ENCODE results near the gene PRDM16. TPM values are rescaled to one million over a fixed set of nuclear protein-coding genes. Genes with fewer than 3 reads are reported as not detected.

Gene PRDM16
- total RNA-seq, 1 experiment from 2014 or later: 1.4 TPM

- DNase-seq: no peak
- no peaks in the 10 kb centered on the region for H3K27me3 ChIP-seq
These were observed 48.9 kb downstream of the PRDM16 start for GRCh38 chr1:3117879-3118278.

GRCh38 chr1:3119061-3119460 is 50.1 kb downstream of the PRDM16 start:
- H3K4me1 ChIP-seq: no peaks in the 10 kb centered on the region
- no peaks in the 10 kb centered on the region for H3K9me3 ChIP-seq (replicated peaks)
- no peak overlapping the region for H3K4me3 ChIP-seq
- H3K27me3 ChIP-seq: no peaks in the 10 kb centered on the region
- no peaks in the 10 kb centered on the region for H3K36me3 ChIP-seq
- H3K27ac ChIP-seq: no peak overlapping the region
- no peak for DNase-seq

More at GRCh38 chr1:3117879-3118278, 48.9 kb downstream of the PRDM16 start:
- Histone ChIP-seq H3K36me3 (no peaks in the 10 kb centered on the region), H3K4me3 (no peak overlapping the region), H3K4me1 (no peaks in the 10 kb centered on the region), H3K27ac (no peak overlapping the region), H3K9me3 (replicated peaks) (no peaks in the 10 kb centered on the region)

DNA sequence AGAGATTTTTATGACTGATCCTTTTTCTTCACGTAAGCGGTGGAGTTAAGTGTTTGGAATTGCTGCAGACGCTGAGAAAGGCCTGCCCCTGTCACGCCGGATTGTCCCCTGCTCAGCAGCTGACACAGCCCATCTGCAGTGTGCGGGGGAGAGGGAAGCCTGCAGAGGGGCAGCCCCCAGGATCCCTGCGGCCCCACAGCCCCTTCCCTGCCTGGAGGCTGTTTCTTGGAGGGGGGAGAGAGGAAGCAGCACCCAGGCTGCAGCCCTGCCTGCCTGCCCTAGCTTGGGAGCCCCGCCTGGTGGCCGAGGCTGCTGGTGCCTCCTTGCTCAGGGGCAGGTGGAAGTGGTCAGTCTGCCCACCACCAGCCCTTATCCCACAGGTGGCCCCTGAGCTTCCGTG is 50.7 kb downstream of the PRDM16 start:
- Histone ChIP-seq H3K4me3 (no peak overlapping the region), H3K9me3 (replicated peaks) (no peaks in the 10 kb centered on the region)

DNA sequence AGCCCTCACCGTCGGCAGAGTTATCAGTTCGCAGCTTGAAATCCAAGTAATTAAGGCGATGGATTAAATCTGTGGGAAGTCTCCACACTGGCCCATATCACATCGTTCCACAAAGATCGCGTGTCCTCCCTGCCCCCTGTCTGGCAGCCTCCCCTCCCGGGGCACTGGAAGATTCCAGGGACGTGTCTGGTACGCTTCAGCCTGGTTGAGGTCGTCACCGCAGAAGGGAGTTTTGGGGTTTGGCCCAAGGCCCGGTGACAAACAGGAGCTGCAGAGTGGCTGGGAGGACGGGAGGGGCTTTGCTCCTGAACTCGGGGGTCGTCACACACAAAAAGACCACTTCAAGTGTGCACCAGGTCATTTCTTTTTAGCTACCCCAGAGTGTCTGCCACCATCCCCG is 51.1 kb downstream of the PRDM16 start:
- H3K27me3 ChIP-seq: no peaks in the 10 kb centered on the region
- H3K4me1 ChIP-seq: no peaks in the 10 kb centered on the region
- no peak for DNase-seq
- no peaks in the 10 kb centered on the region for H3K9me3 ChIP-seq (replicated peaks)
- no peak overlapping the region for H3K4me3 ChIP-seq
- H3K36me3 ChIP-seq: no peaks in the 10 kb centered on the region
- no peak overlapping the region for H3K27ac ChIP-seq

More for the DNA sequence above, 50.7 kb downstream of the PRDM16 start:
- H3K27me3 ChIP-seq: no peaks in the 10 kb centered on the region
- H3K27ac ChIP-seq: no peak overlapping the region
- no peaks in the 10 kb centered on the region for H3K4me1 ChIP-seq
- no peaks in the 10 kb centered on the region for H3K36me3 ChIP-seq
- DNase-seq: peak; percentile 18 to 36

- no peak overlapping the region for H3K27ac ChIP-seq
- no peaks in the 10 kb centered on the region for H3K27me3 ChIP-seq
- H3K36me3 ChIP-seq: no peaks in the 10 kb centered on the region
- H3K9me3 ChIP-seq (replicated peaks): no peaks in the 10 kb centered on the region
- H3K4me3 ChIP-seq: no peak overlapping the region
- no peaks in the 10 kb centered on the region for H3K4me1 ChIP-seq
- DNase-seq: no peak
These were observed 52.0 kb downstream of the PRDM16 start for GRCh38 chr1:3120994-3121393.

DNA sequence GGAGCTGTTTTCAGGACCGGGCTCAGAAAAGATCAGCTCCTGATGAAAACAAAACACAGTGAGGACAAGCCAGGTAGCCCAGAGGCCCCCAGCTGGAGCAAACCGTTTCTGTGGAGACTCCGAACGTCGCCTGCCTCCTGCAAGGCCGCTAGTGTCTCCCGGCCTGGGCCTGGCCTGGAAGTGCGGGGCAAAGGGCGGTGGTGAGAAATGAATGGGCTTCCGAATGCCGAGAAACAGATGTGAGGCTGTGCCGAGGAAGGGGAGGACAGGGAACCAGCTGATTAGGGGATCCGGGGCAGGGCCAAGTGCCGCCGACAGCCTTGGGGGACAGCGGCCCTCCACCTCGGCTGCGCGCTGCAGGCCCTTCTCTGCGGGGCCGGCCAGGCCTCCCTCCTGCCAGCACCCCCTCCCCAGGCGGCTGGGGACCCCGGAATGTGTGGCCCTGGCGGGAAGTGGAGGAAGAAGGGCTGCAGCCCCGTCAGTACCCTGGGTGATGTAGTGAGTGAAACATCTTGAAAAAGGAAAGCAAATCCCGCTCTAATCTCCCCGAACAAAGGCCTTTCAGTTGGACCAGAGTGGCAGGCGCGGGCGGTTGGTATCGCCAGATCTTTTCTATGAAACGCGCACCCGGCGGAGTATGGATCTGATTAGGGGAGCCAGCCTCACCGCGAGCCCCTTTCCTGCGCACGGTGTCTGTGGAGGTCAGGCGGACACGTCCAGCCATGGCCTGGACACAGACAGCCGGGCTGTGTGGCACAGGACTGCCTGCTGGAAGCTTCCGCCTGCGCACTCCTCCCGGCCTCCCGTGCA is 52.6 kb downstream of the PRDM16 start:
- no peaks in the 10 kb centered on the region for H3K36me3 ChIP-seq
- H3K27ac ChIP-seq: no peak overlapping the region
- no peaks in the 10 kb centered on the region for H3K9me3 ChIP-seq (replicated peaks)
- DNase-seq: no peak
- no peaks in the 10 kb centered on the region for H3K4me1 ChIP-seq
- H3K4me3 ChIP-seq: no peak overlapping the region
- H3K27me3 ChIP-seq: no peaks in the 10 kb centered on the region

- no peak for DNase-seq
- H3K4me1 ChIP-seq: no peaks in the 10 kb centered on the region
- H3K4me3 ChIP-seq: no peak overlapping the region
- H3K27me3 ChIP-seq: no peaks in the 10 kb centered on the region
- H3K27ac ChIP-seq: no peak overlapping the region
- no peaks in the 10 kb centered on the region for H3K9me3 ChIP-seq (replicated peaks)
- no peaks in the 10 kb centered on the region for H3K36me3 ChIP-seq
These were observed 53.3 kb downstream of the PRDM16 start for GRCh38 chr1:3122311-3122710.

GRCh38 chr1:3124246-3124645 is 55.2 kb downstream of the PRDM16 start:
- Histone ChIP-seq H3K4me1 (no peaks in the 10 kb centered on the region), H3K36me3 (no peaks in the 10 kb centered on the region), H3K9me3 (replicated peaks) (no peaks in the 10 kb centered on the region), H3K27ac (no peak overlapping the region), H3K4me3 (no peak overlapping the region), H3K27me3 (no peaks in the 10 kb centered on the region)
- no peak for DNase-seq

DNA sequence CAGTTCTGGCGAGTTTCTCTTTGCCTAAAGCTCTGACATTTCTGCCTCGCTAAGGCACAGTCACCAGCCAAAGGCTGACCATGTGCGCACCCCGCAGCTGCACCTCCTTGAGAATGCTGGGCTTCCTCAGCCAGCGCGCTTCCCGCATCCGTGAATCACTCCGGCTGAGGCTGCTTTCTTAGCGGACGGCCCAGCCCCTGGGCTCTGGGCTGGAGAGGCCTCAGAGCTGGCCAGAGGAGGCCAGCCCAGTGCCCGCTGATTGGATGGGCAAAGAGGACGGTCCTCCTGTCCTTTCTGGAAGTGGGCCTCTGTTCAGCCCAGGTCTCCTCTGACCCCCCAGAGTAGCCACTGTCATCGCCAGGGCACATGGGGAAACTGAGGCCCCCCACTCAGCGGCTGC is 56.1 kb downstream of the PRDM16 start:
- H3K4me1 ChIP-seq: no peaks in the 10 kb centered on the region
- no peak overlapping the region for H3K4me3 ChIP-seq
- H3K27ac ChIP-seq: no peak overlapping the region
- H3K27me3 ChIP-seq: no peaks in the 10 kb centered on the region
- DNase-seq: no peak
- no peaks in the 10 kb centered on the region for H3K36me3 ChIP-seq
- no peaks in the 10 kb centered on the region for H3K9me3 ChIP-seq (replicated peaks)

DNA sequence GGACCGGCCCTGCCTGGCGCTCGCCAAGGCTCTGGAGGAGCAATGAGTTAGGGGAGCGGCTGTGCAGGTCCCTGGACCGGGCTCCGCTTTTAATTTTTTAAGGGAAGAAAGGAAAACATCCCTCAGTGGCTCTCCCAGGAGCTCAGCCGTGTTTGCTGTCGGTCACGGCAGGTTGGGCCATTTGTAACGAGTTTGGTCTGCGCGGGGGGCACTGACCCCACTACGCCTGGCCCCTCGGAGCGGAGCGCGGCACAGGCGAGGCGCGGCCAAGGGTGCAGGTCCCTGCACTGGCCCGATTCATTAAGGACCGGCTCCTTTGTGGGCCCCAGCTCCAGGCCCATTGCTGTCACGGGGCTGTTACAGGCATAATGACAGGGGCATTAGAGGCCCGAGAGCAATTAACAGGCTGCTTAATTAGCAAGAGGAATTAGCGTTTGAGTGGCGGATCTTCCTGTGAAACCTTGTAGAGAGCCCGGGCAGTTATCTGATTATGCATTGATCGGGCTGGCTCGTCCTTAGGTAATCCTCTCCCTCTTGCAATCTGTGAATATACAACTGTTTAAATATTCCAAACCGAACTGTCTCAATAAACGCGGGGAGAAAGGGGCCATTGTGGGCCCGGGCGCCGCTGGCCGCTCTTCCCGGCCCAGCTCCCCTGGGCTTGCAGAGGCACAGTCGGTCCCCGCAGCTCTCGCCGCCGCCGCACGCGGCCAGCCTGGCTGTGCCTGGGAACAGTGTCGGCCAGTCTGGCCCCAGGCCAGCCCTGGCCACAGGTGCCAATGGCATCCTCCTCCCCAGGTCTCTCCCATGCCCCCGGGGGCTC is 56.8 kb downstream of the PRDM16 start:
- Histone ChIP-seq H3K9me3 (replicated peaks) (no peaks in the 10 kb centered on the region), H3K27ac (no peak overlapping the region), H3K27me3 (no peaks in the 10 kb centered on the region), H3K36me3 (no peaks in the 10 kb centered on the region), H3K4me3 (no peak overlapping the region), H3K4me1 (no peaks in the 10 kb centered on the region)
- DNase-seq: no peak

DNA sequence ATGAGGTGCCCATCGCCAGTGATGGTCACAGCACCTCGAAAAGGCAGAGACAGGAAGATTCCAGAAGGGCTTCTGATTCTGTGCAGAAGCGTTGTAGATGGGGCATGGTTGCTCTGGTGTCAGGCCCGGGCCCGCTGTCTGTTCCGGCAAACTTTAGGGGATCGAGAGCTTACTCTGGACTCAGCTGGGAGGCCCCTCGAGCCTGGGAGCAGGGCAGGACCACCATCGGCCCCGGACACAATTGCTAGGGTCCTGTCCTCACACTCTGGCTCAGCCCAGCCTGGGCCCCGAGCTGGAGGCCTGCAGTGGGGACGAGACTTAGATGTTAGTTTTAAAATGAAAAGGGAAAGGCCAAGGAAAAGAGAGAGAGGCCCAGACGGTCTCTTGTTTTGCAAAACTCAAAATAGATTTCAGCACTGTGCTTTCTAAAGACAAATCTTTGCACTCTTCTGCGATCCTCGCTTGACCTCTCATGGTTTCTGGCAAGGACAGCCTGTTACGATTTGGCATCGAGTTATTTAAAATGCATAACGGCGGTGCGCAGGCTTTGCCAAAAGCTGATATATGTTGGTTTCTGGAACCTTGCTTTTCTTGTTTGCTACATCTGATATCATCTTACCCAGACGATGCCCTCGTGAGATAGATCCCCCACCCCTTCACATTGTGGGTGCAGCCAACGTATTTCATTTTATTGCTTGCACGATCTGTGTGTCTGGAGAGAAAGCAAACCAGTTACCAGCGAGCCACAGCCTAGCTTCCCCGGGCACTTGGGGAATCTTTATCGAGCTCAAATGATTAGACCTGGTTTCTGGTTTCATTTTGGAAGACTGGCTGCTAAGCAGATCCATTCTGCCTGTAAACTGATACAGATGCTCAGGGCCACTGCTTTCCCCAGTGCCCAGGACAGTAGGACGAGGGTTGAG is 58.0 kb downstream of the PRDM16 start:
- peaks cover 5% of the 10 kb centered on the region; the same call in 1 of the 2 replicates for H3K27me3 ChIP-seq
- H3K4me3 ChIP-seq: no peak overlapping the region
- no peaks in the 10 kb centered on the region for H3K36me3 ChIP-seq
- DNase-seq: no peak
- no peaks in the 10 kb centered on the region for H3K9me3 ChIP-seq (replicated peaks)
- no peak overlapping the region for H3K27ac ChIP-seq
- no peaks in the 10 kb centered on the region for H3K4me1 ChIP-seq

DNA sequence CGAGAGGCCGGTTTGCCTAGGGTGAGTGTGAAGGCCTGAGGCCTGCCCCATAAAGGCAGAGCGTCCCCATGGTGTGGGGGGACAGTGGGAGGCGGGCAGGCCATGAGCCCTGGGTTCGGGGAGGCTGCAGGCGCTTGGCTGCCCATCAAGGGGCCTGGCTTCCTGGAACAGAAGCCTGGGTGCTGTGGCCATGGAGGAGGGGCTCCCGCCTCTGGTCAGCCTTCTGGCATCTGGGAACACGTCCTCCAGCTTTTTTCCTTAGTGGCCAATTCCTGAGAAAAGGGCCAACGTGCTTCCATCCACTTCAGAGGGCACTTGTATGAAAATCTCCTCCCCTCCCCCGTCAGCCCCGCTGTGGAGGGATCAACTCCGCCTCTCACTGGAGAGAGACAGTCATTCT is 58.7 kb downstream of the PRDM16 start:
- Histone ChIP-seq H3K27me3 (peaks cover 6% of the 10 kb centered on the region; the same call in 1 of the 2 replicates), H3K4me3 (no peak overlapping the region), H3K27ac (no peak overlapping the region), H3K9me3 (replicated peaks) (no peaks in the 10 kb centered on the region), H3K4me1 (no peaks in the 10 kb centered on the region), H3K36me3 (no peaks in the 10 kb centered on the region)
- DNase-seq: no peak

GRCh38 chr1:3128431-3129132 is 59.6 kb downstream of the PRDM16 start:
- Histone ChIP-seq H3K4me3 (no peak overlapping the region), H3K27me3 (peaks cover 10% of the 10 kb centered on the region), H3K36me3 (no peaks in the 10 kb centered on the region), H3K27ac (no peak overlapping the region), H3K4me1 (no peaks in the 10 kb centered on the region), H3K9me3 (replicated peaks) (no peaks in the 10 kb centered on the region)
- no peak for DNase-seq

GRCh38 chr1:3129133-3129490 is 60.1 kb downstream of the PRDM16 start:
- peaks cover 15% of the 10 kb centered on the region for H3K27me3 ChIP-seq
- H3K36me3 ChIP-seq: no peaks in the 10 kb centered on the region
- H3K4me3 ChIP-seq: no peak overlapping the region
- no peak for DNase-seq
- no peak overlapping the region for H3K27ac ChIP-seq
- no peaks in the 10 kb centered on the region for H3K9me3 ChIP-seq (replicated peaks)
- no peaks in the 10 kb centered on the region; the same call in 1 of the 2 replicates for H3K4me1 ChIP-seq
